Transverse colon (tissue), 4 donors: ENCODE results near the gene THBS2. TPM values are rescaled to one million over a fixed set of nuclear protein-coding genes. Genes with fewer than 3 reads are reported as not detected.
A peak's percentile ranks its signal among the peaks of the same experiment; 100 is the strongest.

Source experiments
- DNase-seq: peaks from one replicate; pipeline ENCODE4 v3.0.0-alpha.2; 2019
- H3K27ac ChIP-seq, 4 donors: fragments of 200-600 bp; sonication (generic); 2 replicates each; pipeline ENCODE4 v1.5.1; 2016 to 2018; ENCODE audit warnings: inconsistent platforms in 4 of 4
- H3K27me3 ChIP-seq: fragments of 200-600 bp; sonication (generic); 2 replicates; pipeline ENCODE4 v1.5.1; 2017; ENCODE audit warnings: inconsistent platforms
- H3K36me3 ChIP-seq, 4 donors: fragments of 200-600 bp; sonication (generic); 2 replicates each; pipeline ENCODE4 v1.5.1; 2017 to 2019; ENCODE audit warnings: inconsistent platforms in 4 of 4
- H3K4me1 ChIP-seq, 4 donors: fragments of 200-600 bp; sonication (generic); 2 replicates each; pipeline ENCODE4 v1.5.1; 2017 to 2020; ENCODE audit warnings: inconsistent platforms in 4 of 4
- H3K4me3 ChIP-seq, 4 donors: fragments of 200-600 bp; sonication (generic); 1 replicate in 1 of 4; 2 replicates in 3 of 4; pipeline versions ENCODE4 v1.5.1 to v1.6.1; 2017 to 2019; ENCODE audit warnings: inconsistent platforms in 4 of 4
- H3K9me3 ChIP-seq, 2 donors: fragments of 200-600 bp; sonication (generic); 2 replicates each; pipeline ENCODE4 v1.5.1; 2017 to 2019; ENCODE audit warnings: inconsistent platforms in 2 of 2
- CTCF ChIP-seq, 5 experiments: fragments of 200-600 bp in 3 of 5; fragments of 450-650 bp in 2 of 5; sonication (generic) in 3 of 5; IDR thresholded peaks; 1 replicate in 2 of 5; 2 replicates in 3 of 5; pipeline ENCODE4 v1.5.1; 2016 to 2017; ENCODE audit warnings: antibody characterized with exemption in 5 of 5, inconsistent platforms in 3 of 5, mild to moderate bottlenecking in 2 of 5, moderate library complexity in 1 of 5
- EP300 ChIP-seq: sonication (generic); formaldehyde crosslinking; IDR thresholded peaks from one replicate; pipeline ENCODE4 v1.6.1; 2017; ENCODE audit warnings: antibody characterized with exemption, low read depth
- POLR2A ChIP-seq: fragments of 450-650 bp; IDR thresholded peaks from one replicate; pipeline ENCODE4 v1.6.1; 2016; ENCODE audit warnings: antibody characterized with exemption, mild to moderate bottlenecking, moderate library complexity
- POLR2AphosphoS5 ChIP-seq, 3 donors: sonication (generic); formaldehyde crosslinking; IDR thresholded peaks; one replicate each; pipeline ENCODE4 v1.6.1; 2016; ENCODE audit warnings: antibody characterized with exemption in 3 of 3
- WGBS, 2 donors: methylation state at CpG; one replicate each; pipeline ENCODE4 v1.1.5; 2018; ENCODE audit warnings: low coverage in 1 of 2; 5-methylcytosine and 5-hydroxymethylcytosine counted together
- in situ Hi-C, 4 donors: fragments of 200-750 bp; cut with MboI; loops; one replicate each; pipeline versions ENCODE4 v1.15.0 to v1.15.1; 2017; ENCODE audit warnings: low sequenced_read_pairs in 3 of 4, low pct_ligation_motif_present in 1 of 4, low pct_unique_long_range_greater_than_20kb in 1 of 4
- intact Hi-C: fragments of 100-400 bp; cut with DNase I; formaldehyde crosslinking; loops from one replicate; pipeline ENCODE4 v1.15.1; 2023; ENCODE audit warnings: low total_unique reads
- total RNA-seq, 4 donors: library from RNA; depleted of rRNA; stranded (reverse); fragments of >200 nt; gene quantifications; one replicate each; pipeline ENCODE4 v1.1.0, GENCODE V29; 2016

The THBS2 gene
- total RNA-seq, 4 donors from 2014 or later: 11.5 to 25.5 (median 18.1) TPM

GRCh38 chr6:169225887-169226286 is 27.8 kb downstream of the THBS2 start:
- DNase-seq: no peak
- H3K36me3 ChIP-seq: no peaks in the 10 kb centered on the region
- TF ChIP-seq CTCF (IDR thresholded peaks at IDR 0.05) (no peak), POLR2A (no peak), EP300 (no peak), POLR2AphosphoS5 (IDR thresholded peaks at IDR 0.05) (no peak)
- no peak overlapping the region for H3K4me3 ChIP-seq
- intact Hi-C loops (no loop called here), in situ Hi-C loops (no loop called here)
- 92% methylated on average over 11 of the region's 11 CpGs; no CpG with 5 or more reads in 1 of the 2 donors for WGBS, 2 donors
- H3K27ac ChIP-seq: no peak overlapping the region
- no peaks in the 10 kb centered on the region for H3K9me3 ChIP-seq
- no peaks in the 10 kb centered on the region for H3K27me3 ChIP-seq
- no peaks in the 10 kb centered on the region for H3K4me1 ChIP-seq

- WGBS, 2 donors: 95% methylated on average over 23 of the region's 23 CpGs; no CpG with 5 or more reads in 1 of the 2 donors
- Histone ChIP-seq H3K36me3 (no peaks in the 10 kb centered on the region), H3K9me3 (no peaks in the 10 kb centered on the region), H3K4me3 (no peak overlapping the region), H3K27me3 (no peaks in the 10 kb centered on the region), H3K4me1 (no peaks in the 10 kb centered on the region), H3K27ac (no peak overlapping the region)
- intact Hi-C loops: no loop called here
- TF ChIP-seq EP300 (no peak), POLR2AphosphoS5 (IDR thresholded peaks at IDR 0.05) (no peak), POLR2A (no peak), CTCF (IDR thresholded peaks at IDR 0.05) (no peak)
- DNase-seq: no peak
- in situ Hi-C loops: no loop called here
Observed at GRCh38 chr6:169225131-169225576, 28.5 kb downstream of the THBS2 start.

GRCh38 chr6:169224716-169225115 is 28.9 kb downstream of the THBS2 start:
- peak overlapping the region in 1 of 4 donors; percentile 17 for H3K27ac ChIP-seq
- H3K9me3 ChIP-seq: no peaks in the 10 kb centered on the region
- DNase-seq: no peak
- no peaks in the 10 kb centered on the region for H3K4me1 ChIP-seq
- no peaks in the 10 kb centered on the region for H3K27me3 ChIP-seq
- no peak overlapping the region for H3K4me3 ChIP-seq
- H3K36me3 ChIP-seq: no peaks in the 10 kb centered on the region
- intact Hi-C loops: no loop called here
- WGBS, 2 donors: 80 to 86% methylated on average over 7 to 9 of the region's 9 CpGs
- in situ Hi-C loops: no loop called here
- TF ChIP-seq CTCF (IDR thresholded peaks at IDR 0.05): no peak
- TF ChIP-seq POLR2AphosphoS5 (IDR thresholded peaks at IDR 0.05): no peak
- no peak for TF ChIP-seq EP300
- TF ChIP-seq POLR2A: no peak

GRCh38 chr6:169224185-169224695 is 29.4 kb downstream of the THBS2 start:
- in situ Hi-C loops: no loop called here
- no peak for TF ChIP-seq POLR2A
- TF ChIP-seq CTCF (IDR thresholded peaks at IDR 0.05): no peak
- no peak for TF ChIP-seq EP300
- no peak for TF ChIP-seq POLR2AphosphoS5 (IDR thresholded peaks at IDR 0.05)
- DNase-seq: no peak
- H3K9me3 ChIP-seq: no peaks in the 10 kb centered on the region
- no peaks in the 10 kb centered on the region for H3K27me3 ChIP-seq
- WGBS, 2 donors: 60% methylated on average over 10 of the region's 10 CpGs; no CpG with 5 or more reads in 1 of the 2 donors
- peak overlapping the region in 1 of 4 donors; percentile 17 for H3K27ac ChIP-seq
- intact Hi-C loops: no loop called here
- no peak overlapping the region for H3K4me3 ChIP-seq
- H3K36me3 ChIP-seq: no peaks in the 10 kb centered on the region
- no peaks in the 10 kb centered on the region for H3K4me1 ChIP-seq
